GM23338 (cell line): ENCODE results near the gene AOPEP. TPM values are rescaled to one million over a fixed set of nuclear protein-coding genes. Genes with fewer than 3 reads are reported as not detected.

ENCODE experiments used
- ATAC-seq: fragments of 200-7000 bp; cut with Tn5 transposase; 3 replicates; pipeline ENCODE4 v1.9.1; 2020
- DNase-seq: peaks from one replicate; pipeline ENCODE4 v3.0.0-alpha.2; 2015; ENCODE audit warnings: low spot score
- H2AFZ ChIP-seq: fragments of 200-600 bp; sonication (generic); 2 replicates; pipeline ENCODE4 v1.8.0; 2016; ENCODE audit warnings: antibody characterized with exemption, mild to moderate bottlenecking, moderate library complexity
- H3F3A ChIP-seq: fragments of 200-600 bp; sonication (generic); replicated peaks from 2 replicates; pipeline ENCODE4 v1.8.0; 2017; ENCODE audit warnings: antibody characterized with exemption, mixed run types, low read depth
- H3K27ac ChIP-seq: fragments of 200-600 bp; sonication (generic); 2 replicates; pipeline ENCODE4 v1.6.1; 2016; ENCODE audit warnings: low read depth
- H3K27me3 ChIP-seq: fragments of 200-600 bp; sonication (generic); 2 replicates; pipeline ENCODE4 v1.8.0; 2016; ENCODE audit warnings: mild to moderate bottlenecking, mixed run types, moderate library complexity; ENCODE audit not compliant: insufficient read depth
- H3K36me3 ChIP-seq: fragments of 200-600 bp; sonication (generic); 2 replicates; pipeline ENCODE4 v1.8.0; 2016; ENCODE audit warnings: mild to moderate bottlenecking; ENCODE audit not compliant: insufficient read depth
- H3K4me1 ChIP-seq: fragments of 200-600 bp; sonication (generic); 2 replicates; pipeline ENCODE4 v1.8.0; 2016; ENCODE audit warnings: mild to moderate bottlenecking, moderate library complexity; ENCODE audit not compliant: insufficient read depth
- H3K4me2 ChIP-seq: fragments of 200-600 bp; sonication (generic); 2 replicates; pipeline ENCODE4 v1.7.1; 2017; ENCODE audit warnings: mixed run types
- H3K4me3 ChIP-seq: fragments of 200-600 bp; sonication (generic); 2 replicates; pipeline ENCODE4 v1.6.1; 2016; ENCODE audit warnings: mixed run types
- H3K79me2 ChIP-seq: fragments of 200-600 bp; sonication (generic); replicated peaks from 2 replicates; pipeline ENCODE4 v1.8.0; 2017; ENCODE audit warnings: mild to moderate bottlenecking; ENCODE audit not compliant: insufficient read depth
- H3K9me2 ChIP-seq: fragments of 200-600 bp; sonication (generic); 2 replicates; pipeline ENCODE4 v1.8.0; 2017; ENCODE audit not compliant: insufficient read depth
- H4K20me1 ChIP-seq: fragments of 200-600 bp; sonication (generic); replicated peaks from 2 replicates; pipeline ENCODE4 v1.8.0; 2017; ENCODE audit warnings: mild to moderate bottlenecking; ENCODE audit not compliant: insufficient read depth
- H3K27ac Mint-ChIP-seq: 2 replicates; pipeline ENCODE4 v1.8.0; 2020; ENCODE audit warnings: inconsistent platforms, mild to moderate bottlenecking, moderate library complexity, mixed read lengths
- H3K27me3 Mint-ChIP-seq: 3 replicates; pipeline ENCODE4 v1.8.0; 2022; ENCODE audit warnings: low read depth, mild to moderate bottlenecking, moderate library complexity, mixed read lengths, inconsistent platforms; ENCODE audit not compliant: insufficient read depth, poor library complexity
- H3K36me3 Mint-ChIP-seq: 3 replicates; pipeline ENCODE4 v1.8.0; 2021; ENCODE audit warnings: low read depth, mild to moderate bottlenecking, inconsistent platforms, moderate library complexity, mixed read lengths
- H3K4me1 Mint-ChIP-seq: 3 replicates; pipeline ENCODE4 v1.8.0; 2020; ENCODE audit warnings: mild to moderate bottlenecking, inconsistent platforms, mixed read lengths
- H3K4me3 Mint-ChIP-seq: 3 replicates; pipeline ENCODE4 v1.8.0; 2021; ENCODE audit warnings: moderate library complexity, mild to moderate bottlenecking, inconsistent platforms, mixed read lengths
- H3K9me3 Mint-ChIP-seq: 3 replicates; pipeline ENCODE4 v1.8.0; 2020; ENCODE audit warnings: moderate library complexity, mild to moderate bottlenecking, inconsistent platforms, mixed read lengths
- CREB1 ChIP-seq: fragments of 250-450 bp; sonication (Bioruptor Pico); IDR thresholded peaks from 2 replicates; pipeline ENCODE4 v1.5.0; 2020; ENCODE audit warnings: low read depth, mild to moderate bottlenecking, moderate library complexity
- EZH2 ChIP-seq: fragments of 200-600 bp; sonication (generic); IDR thresholded peaks from one replicate; pipeline ENCODE4 v1.8.0; 2017; ENCODE audit warnings: antibody characterized with exemption, mild to moderate bottlenecking, low read depth; ENCODE audit not compliant: unreplicated experiment
- JUNB ChIP-seq: IDR thresholded peaks from one replicate; pipeline ENCODE4 v1.6.1; 2016; ENCODE audit warnings: antibody characterized with exemption; ENCODE audit not compliant: unreplicated experiment
- NANOG ChIP-seq: IDR thresholded peaks from 2 replicates; pipeline ENCODE4 v1.6.1; 2016; ENCODE audit warnings: antibody characterized with exemption, borderline replicate concordance
- STAT1 ChIP-seq: IDR thresholded peaks from one replicate; pipeline ENCODE4 v1.6.1; 2016; ENCODE audit warnings: antibody characterized with exemption; ENCODE audit not compliant: unreplicated experiment
- ZNF114 ChIP-seq: fragments of 250-450 bp; sonication (Bioruptor Pico); IDR thresholded peaks from 2 replicates; pipeline ENCODE4 v1.5.0; 2020; ENCODE audit warnings: mild to moderate bottlenecking, moderate library complexity
- polyA plus RNA-seq: library from polyadenylated mRNA; unstranded; fragments of >200 nt; fragmentation: Nextera tagmentation; extraction: Ambion mirVana; gene quantifications from 2 replicates; pipeline ENCODE4 v1.2.1, GENCODE V29; 2016
- total RNA-seq: library from RNA; depleted of rRNA; stranded (reverse); fragments of >200 nt; shearing (Covaris generic); gene quantifications from 2 replicates; pipeline ENCODE4 v1.2.3, GENCODE V29; 2014
- TF ChIP-seq, protein P1 (sequence below): IDR thresholded peaks from 2 replicates; pipeline ENCODE4 v1.6.1; 2016; ENCODE audit warnings: antibody characterized with exemption
- TF ChIP-seq, protein P2 (sequence below): fragments of 250-450 bp; sonication (Bioruptor Pico); IDR thresholded peaks from 2 replicates; pipeline ENCODE4 v1.5.0; 2020; ENCODE audit warnings: mild to moderate bottlenecking, moderate library complexity
- TF ChIP-seq, protein P3 (sequence below), 2 experiments: fragments of 200-600 bp in 1 of 2; sonication (generic) in 1 of 2; conservative IDR thresholded peaks; 2 replicates each; pipeline versions ENCODE4 v1.5.1 to v1.6.1; 2016 to 2017; ENCODE audit warnings: antibody characterized with exemption in 2 of 2, low read depth in 2 of 2, mild to moderate bottlenecking in 2 of 2, moderate library complexity in 1 of 2

Gene AOPEP
- total and polyA plus RNA-seq, 2 experiments from 2014 or later: 7.0 to 16.5 TPM

DNA sequence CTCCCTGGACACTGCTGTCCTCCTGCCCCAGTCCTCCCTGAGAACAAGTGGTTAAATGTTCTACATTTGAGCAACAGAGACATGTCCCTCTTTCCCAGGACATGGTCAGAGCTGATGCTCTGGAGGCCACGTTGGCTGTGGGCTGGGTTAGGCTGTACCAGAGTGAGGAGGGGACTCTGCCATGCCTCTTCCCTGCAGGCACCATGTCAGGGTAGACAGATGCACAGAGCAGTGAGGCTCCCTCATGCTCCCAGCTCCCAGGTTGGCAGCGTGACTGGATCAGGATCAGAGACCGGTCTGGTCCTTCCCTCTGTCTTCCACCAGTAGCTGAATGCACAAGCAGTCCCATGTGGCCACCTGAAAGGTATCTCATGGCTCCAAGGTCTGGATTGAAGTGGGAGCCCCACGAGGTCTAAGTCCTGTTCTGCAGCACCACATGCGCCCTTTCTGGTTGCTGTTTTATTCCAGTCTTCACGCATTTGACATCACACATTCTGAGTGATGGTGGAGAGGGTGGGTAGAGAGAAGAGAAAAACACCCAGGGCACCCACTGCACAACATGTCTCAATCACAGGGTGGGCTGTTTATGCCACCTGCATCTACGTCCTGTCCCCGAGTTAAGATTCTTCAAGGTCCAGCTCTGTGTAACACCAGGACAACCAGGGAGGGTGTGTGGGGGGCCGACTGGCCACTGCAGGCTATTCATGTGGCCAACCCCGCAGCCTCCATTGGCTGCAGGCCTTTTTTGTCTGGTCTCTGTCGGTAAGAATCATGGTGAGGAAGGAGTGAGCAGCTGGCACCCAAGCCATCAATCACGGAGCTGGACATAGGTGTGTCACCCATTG is 386.2 kb downstream of the AOPEP start:
- no peaks in the 10 kb centered on the region for H3K79me2 ChIP-seq
- Mint-ChIP-seq H3K27ac (no peak overlapping the region), H3K9me3 (no peaks in the 10 kb centered on the region), H3K4me3 (no peak overlapping the region), H3K4me1 (peaks cover 15% of the 10 kb centered on the region), H3K27me3 (peaks cover 9% of the 10 kb centered on the region), H3K36me3 (peaks cover 3% of the 10 kb centered on the region; the same call in 1 of the 3 replicates)
- H3K4me3 ChIP-seq: no peak overlapping the region
- H3K4me2 ChIP-seq: no peak overlapping the region
- H3K9me2 ChIP-seq: no peaks in the 10 kb centered on the region
- H3F3A ChIP-seq: no peaks in the 10 kb centered on the region
- no peak overlapping the region for H3K27ac ChIP-seq
- no peaks in the 10 kb centered on the region for H4K20me1 ChIP-seq
- DNase-seq: no peak
- ATAC-seq: no peak
- H3K4me1 ChIP-seq: no peaks in the 10 kb centered on the region
- H3K36me3 ChIP-seq: no peaks in the 10 kb centered on the region
- no peaks in the 10 kb centered on the region for H3K27me3 ChIP-seq
- TF ChIP-seq, protein P1, sequence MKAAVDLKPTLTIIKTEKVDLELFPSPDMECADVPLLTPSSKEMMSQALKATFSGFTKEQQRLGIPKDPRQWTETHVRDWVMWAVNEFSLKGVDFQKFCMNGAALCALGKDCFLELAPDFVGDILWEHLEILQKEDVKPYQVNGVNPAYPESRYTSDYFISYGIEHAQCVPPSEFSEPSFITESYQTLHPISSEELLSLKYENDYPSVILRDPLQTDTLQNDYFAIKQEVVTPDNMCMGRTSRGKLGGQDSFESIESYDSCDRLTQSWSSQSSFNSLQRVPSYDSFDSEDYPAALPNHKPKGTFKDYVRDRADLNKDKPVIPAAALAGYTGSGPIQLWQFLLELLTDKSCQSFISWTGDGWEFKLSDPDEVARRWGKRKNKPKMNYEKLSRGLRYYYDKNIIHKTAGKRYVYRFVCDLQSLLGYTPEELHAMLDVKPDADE: no peak
- TF ChIP-seq EZH2: no peak
- no peak for TF ChIP-seq JUNB
- TF ChIP-seq NANOG: no peak
- TF ChIP-seq ZNF114 (CRISPR knock-in tag): no peak
- no peak for TF ChIP-seq CREB1 (CRISPR knock-in tag)
- TF ChIP-seq STAT1: no peak
- no peak overlapping the region for H2AFZ ChIP-seq

DNA sequence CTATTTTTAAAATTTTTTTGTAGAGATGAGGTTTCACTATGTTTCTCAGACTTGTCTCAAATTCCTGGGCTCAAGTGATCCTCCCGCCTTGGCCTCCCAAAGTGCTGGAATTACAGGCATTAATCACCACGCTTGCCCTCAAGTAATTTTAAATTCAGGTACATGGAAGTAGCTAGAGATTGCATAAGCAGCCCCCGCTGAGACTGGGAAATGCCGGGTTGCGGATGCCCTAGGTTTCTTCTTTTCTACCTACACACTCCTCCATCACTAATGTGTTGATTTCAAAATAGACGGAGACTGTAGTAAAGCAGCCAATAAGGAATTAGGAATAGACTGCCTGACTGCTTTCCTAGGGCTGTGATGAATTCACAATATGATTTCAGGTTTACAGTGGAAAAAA is 388.6 kb downstream of the AOPEP start:
- Mint-ChIP-seq H3K36me3 (peaks cover 3% of the 10 kb centered on the region; the same call in 1 of the 3 replicates), H3K27ac (no peak overlapping the region), H3K4me1 (peaks cover 22% of the 10 kb centered on the region), H3K9me3 (no peaks in the 10 kb centered on the region), H3K4me3 (no peak overlapping the region), H3K27me3 (peaks cover 9% of the 10 kb centered on the region)
- Histone ChIP-seq H2AFZ (no peak overlapping the region), H3K9me2 (no peaks in the 10 kb centered on the region), H3K27ac (no peak overlapping the region), H3K4me3 (no peak overlapping the region), H3F3A (no peaks in the 10 kb centered on the region), H4K20me1 (no peaks in the 10 kb centered on the region), H3K79me2 (no peaks in the 10 kb centered on the region), H3K4me1 (no peaks in the 10 kb centered on the region), H3K36me3 (no peaks in the 10 kb centered on the region), H3K27me3 (no peaks in the 10 kb centered on the region), H3K4me2 (no peak overlapping the region)
- no peak for DNase-seq
- ATAC-seq: no peak
- TF ChIP-seq, protein P2, sequence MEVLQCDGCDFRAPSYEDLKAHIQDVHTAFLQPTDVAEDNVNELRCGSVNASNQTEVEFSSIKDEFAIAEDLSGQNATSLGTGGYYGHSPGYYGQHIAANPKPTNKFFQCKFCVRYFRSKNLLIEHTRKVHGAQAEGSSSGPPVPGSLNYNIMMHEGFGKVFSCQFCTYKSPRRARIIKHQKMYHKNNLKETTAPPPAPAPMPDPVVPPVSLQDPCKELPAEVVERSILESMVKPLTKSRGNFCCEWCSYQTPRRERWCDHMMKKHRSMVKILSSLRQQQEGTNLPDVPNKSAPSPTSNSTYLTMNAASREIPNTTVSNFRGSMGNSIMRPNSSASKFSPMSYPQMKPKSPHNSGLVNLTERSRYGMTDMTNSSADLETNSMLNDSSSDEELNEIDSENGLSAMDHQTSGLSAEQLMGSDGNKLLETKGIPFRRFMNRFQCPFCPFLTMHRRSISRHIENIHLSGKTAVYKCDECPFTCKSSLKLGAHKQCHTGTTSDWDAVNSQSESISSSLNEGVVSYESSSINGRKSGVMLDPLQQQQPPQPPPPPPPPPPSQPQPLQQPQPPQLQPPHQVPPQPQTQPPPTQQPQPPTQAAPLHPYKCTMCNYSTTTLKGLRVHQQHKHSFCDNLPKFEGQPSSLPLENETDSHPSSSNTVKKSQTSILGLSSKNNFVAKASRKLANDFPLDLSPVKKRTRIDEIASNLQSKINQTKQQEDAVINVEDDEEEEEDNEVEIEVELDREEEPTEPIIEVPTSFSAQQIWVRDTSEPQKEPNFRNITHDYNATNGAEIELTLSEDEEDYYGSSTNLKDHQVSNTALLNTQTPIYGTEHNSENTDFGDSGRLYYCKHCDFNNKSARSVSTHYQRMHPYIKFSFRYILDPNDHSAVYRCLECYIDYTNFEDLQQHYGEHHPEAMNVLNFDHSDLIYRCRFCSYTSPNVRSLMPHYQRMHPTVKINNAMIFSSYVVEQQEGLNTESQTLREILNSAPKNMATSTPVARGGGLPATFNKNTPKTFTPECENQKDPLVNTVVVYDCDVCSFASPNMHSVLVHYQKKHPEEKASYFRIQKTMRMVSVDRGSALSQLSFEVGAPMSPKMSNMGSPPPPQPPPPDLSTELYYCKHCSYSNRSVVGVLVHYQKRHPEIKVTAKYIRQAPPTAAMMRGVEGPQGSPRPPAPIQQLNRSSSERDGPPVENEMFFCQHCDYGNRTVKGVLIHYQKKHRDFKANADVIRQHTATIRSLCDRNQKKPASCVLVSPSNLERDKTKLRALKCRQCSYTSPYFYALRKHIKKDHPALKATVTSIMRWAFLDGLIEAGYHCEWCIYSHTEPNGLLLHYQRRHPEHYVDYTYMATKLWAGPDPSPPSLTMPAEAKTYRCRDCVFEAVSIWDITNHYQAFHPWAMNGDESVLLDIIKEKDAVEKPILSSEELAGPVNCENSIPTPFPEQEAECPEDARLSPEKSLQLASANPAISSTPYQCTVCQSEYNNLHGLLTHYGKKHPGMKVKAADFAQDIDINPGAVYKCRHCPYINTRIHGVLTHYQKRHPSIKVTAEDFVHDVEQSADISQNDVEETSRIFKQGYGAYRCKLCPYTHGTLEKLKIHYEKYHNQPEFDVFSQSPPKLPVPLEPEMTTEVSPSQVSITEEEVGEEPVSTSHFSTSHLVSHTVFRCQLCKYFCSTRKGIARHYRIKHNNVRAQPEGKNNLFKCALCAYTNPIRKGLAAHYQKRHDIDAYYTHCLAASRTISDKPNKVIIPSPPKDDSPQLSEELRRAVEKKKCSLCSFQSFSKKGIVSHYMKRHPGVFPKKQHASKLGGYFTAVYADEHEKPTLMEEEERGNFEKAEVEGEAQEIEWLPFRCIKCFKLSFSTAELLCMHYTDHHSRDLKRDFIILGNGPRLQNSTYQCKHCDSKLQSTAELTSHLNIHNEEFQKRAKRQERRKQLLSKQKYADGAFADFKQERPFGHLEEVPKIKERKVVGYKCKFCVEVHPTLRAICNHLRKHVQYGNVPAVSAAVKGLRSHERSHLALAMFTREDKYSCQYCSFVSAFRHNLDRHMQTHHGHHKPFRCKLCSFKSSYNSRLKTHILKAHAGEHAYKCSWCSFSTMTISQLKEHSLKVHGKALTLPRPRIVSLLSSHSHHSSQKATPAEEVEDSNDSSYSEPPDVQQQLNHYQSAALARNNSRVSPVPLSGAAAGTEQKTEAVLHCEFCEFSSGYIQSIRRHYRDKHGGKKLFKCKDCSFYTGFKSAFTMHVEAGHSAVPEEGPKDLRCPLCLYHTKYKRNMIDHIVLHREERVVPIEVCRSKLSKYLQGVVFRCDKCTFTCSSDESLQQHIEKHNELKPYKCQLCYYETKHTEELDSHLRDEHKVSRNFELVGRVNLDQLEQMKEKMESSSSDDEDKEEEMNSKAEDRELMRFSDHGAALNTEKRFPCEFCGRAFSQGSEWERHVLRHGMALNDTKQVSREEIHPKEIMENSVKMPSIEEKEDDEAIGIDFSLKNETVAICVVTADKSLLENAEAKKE (CRISPR knock-in tag): no peak
- TF ChIP-seq, protein P3, sequence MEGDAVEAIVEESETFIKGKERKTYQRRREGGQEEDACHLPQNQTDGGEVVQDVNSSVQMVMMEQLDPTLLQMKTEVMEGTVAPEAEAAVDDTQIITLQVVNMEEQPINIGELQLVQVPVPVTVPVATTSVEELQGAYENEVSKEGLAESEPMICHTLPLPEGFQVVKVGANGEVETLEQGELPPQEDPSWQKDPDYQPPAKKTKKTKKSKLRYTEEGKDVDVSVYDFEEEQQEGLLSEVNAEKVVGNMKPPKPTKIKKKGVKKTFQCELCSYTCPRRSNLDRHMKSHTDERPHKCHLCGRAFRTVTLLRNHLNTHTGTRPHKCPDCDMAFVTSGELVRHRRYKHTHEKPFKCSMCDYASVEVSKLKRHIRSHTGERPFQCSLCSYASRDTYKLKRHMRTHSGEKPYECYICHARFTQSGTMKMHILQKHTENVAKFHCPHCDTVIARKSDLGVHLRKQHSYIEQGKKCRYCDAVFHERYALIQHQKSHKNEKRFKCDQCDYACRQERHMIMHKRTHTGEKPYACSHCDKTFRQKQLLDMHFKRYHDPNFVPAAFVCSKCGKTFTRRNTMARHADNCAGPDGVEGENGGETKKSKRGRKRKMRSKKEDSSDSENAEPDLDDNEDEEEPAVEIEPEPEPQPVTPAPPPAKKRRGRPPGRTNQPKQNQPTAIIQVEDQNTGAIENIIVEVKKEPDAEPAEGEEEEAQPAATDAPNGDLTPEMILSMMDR (conservative IDR thresholded peaks at IDR 0.05; ENCODE audit: low read depth in 2 of 2): no peak
- TF ChIP-seq ZNF114 (CRISPR knock-in tag) (no peak), JUNB (no peak), CREB1 (CRISPR knock-in tag) (no peak)
